Neuronal stem cell (in vitro differentiated cells): ENCODE results near the gene ZCCHC7.

Experiments
- DNase-seq: peaks from one replicate; pipeline ENCODE4 v3.0.0-alpha.2; 2013; ENCODE audit warnings: low spot score
- H2AFZ ChIP-seq: one replicate; pipeline ENCODE4 v1.6.1; 2013; ENCODE audit warnings: mild to moderate bottlenecking, low read length, inconsistent platforms
- H2AK5ac ChIP-seq: 2 replicates; pipeline ENCODE4 v1.6.1; 2013; ENCODE audit warnings: low read depth, mild to moderate bottlenecking, inconsistent platforms, low read length, moderate library complexity, mixed read lengths
- H2BK120ac ChIP-seq: 2 replicates; pipeline ENCODE4 v1.6.1; 2013; ENCODE audit warnings: low read depth, mild to moderate bottlenecking, inconsistent platforms, low read length, moderate library complexity, mixed read lengths
- H2BK12ac ChIP-seq: one replicate; pipeline ENCODE4 v1.6.1; 2013; ENCODE audit warnings: low read length, inconsistent platforms
- H2BK15ac ChIP-seq: 2 replicates; pipeline ENCODE4 v1.6.1; 2013; ENCODE audit warnings: mild to moderate bottlenecking, low read length, inconsistent platforms, mixed read lengths
- H2BK5ac ChIP-seq: one replicate; pipeline ENCODE4 v1.6.1; 2013; ENCODE audit warnings: inconsistent platforms, mild to moderate bottlenecking, low read length, moderate library complexity
- H3K14ac ChIP-seq: one replicate; pipeline ENCODE4 v1.6.1; 2013; ENCODE audit warnings: low read length, inconsistent platforms
- H3K18ac ChIP-seq: 2 replicates; pipeline ENCODE4 v1.6.1; 2013; ENCODE audit warnings: low read length, inconsistent platforms
- H3K23ac ChIP-seq: 2 replicates; pipeline ENCODE4 v1.6.1; 2013; ENCODE audit warnings: low read depth, mild to moderate bottlenecking, mixed read lengths, low read length, inconsistent platforms; ENCODE audit not compliant: poor library complexity
- H3K27ac ChIP-seq: replicated peaks from 3 replicates; pipeline ENCODE4 v1.5.1; 2013; ENCODE audit warnings: low read length, inconsistent platforms
- H3K27me3 ChIP-seq, 3 experiments: 2 replicates each; pipeline ENCODE4 v1.6.1; 2013; ENCODE audit warnings: low read length in 3 of 3, mild to moderate bottlenecking in 2 of 3, inconsistent platforms in 1 of 3, low read depth in 1 of 3, mixed read lengths in 1 of 3, moderate library complexity in 1 of 3; ENCODE audit not compliant: control insufficient read depth in 3 of 3, insufficient read depth in 3 of 3
- H3K36me3 ChIP-seq, 2 donors: replicated peaks in 1 of 2; 2 replicates each; pipeline ENCODE4 v1.6.1; 2013; ENCODE audit warnings: low read length in 2 of 2; ENCODE audit not compliant: control insufficient read depth in 2 of 2, insufficient read depth in 2 of 2
- H3K4ac ChIP-seq: 2 replicates; pipeline ENCODE4 v1.6.1; 2013; ENCODE audit warnings: inconsistent platforms, mild to moderate bottlenecking, low read length, moderate library complexity
- H3K4me1 ChIP-seq, 2 donors: 1 replicate in 1 of 2; 2 replicates in 1 of 2; pipeline ENCODE4 v1.6.1; 2013; ENCODE audit warnings: low read length in 2 of 2, low read depth in 1 of 2; ENCODE audit not compliant: control insufficient read depth in 2 of 2, insufficient read depth in 1 of 2
- H3K4me2 ChIP-seq: one replicate; pipeline ENCODE4 v1.6.1; 2013; ENCODE audit warnings: mild to moderate bottlenecking, low read length, inconsistent platforms; ENCODE audit not compliant: insufficient read depth, poor library complexity, severe bottlenecking
- H3K4me3 ChIP-seq, 2 donors: 2 replicates each; pipeline ENCODE4 v1.5.1; 2013; ENCODE audit warnings: low read length in 2 of 2, mild to moderate bottlenecking in 2 of 2, inconsistent platforms in 1 of 2, moderate library complexity in 1 of 2
- H3K79me1 ChIP-seq: one replicate; pipeline ENCODE4 v1.6.1; 2013; ENCODE audit warnings: low read depth, mild to moderate bottlenecking, inconsistent platforms, low read length, moderate library complexity
- H3K9ac ChIP-seq: one replicate; pipeline ENCODE4 v1.6.1; 2013; ENCODE audit warnings: mild to moderate bottlenecking, low read depth, low read length, inconsistent platforms; ENCODE audit not compliant: poor library complexity
- H3K9me3 ChIP-seq, 2 donors: replicated peaks in 1 of 2; 2 replicates each; pipeline versions ENCODE3 to v1.6.1; 2013; ENCODE audit warnings: low read length in 2 of 2, mild to moderate bottlenecking in 2 of 2, inconsistent platforms in 1 of 2, low read depth in 1 of 2, mixed read lengths in 1 of 2, moderate library complexity in 1 of 2; ENCODE audit not compliant: control insufficient read depth in 2 of 2, insufficient read depth in 1 of 2
- H4K8ac ChIP-seq: one replicate; pipeline ENCODE4 v1.6.1; 2013; ENCODE audit warnings: low read depth, mild to moderate bottlenecking, inconsistent platforms, low read length, moderate library complexity
- H4K91ac ChIP-seq: one replicate; pipeline ENCODE4 v1.6.1; 2013; ENCODE audit warnings: low read length, low read depth, mild to moderate bottlenecking, inconsistent platforms; ENCODE audit not compliant: poor library complexity
- WGBS, 2 donors: extraction: QIAGEN DNeasy Blood & Tissue Kit; methylation state at CpG; one replicate each; pipeline ENCODE4 v1.1.7; 2013; ENCODE audit warnings: missing lambda C conversion rate in 2 of 2, mixed read lengths in 1 of 2; ENCODE audit not compliant: insufficient read length in 2 of 2, insufficient replicate concordance in 1 of 2; ENCODE audit errors: extremely low coverage in 2 of 2; 5-methylcytosine and 5-hydroxymethylcytosine counted together

Gene ZCCHC7

DNA sequence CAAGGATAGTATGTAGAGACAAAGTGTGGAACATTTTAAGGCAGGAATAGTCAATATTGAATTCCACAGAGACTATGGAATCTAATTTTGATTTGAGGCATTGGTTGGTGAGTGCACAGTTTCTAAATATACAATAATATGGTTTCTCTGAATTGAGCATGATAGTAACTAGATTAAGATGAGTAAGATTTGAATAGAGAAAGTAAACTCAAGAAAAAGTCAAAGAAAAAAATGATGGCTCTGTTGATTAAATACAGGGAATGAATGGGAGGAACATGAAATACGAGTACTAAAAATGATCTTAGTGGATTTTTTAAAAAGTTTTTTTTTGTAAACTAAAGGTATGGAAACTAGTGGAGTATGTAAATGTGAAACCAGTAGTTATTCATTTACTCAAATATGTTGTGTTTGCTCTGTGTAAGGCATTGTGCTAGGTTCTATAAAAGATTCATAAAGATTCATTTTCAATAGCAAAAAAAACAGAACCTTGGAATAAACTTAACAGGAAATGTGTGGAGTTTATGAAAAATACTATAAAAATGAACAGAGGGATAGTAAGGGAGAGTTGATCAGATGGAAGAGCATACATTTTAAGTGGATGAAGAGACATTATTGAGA, 101.2 kb downstream of the ZCCHC7 start:
- DNase-seq = no peak
- no peak overlapping the region for H2BK5ac ChIP-seq
- 100% methylated on average over 1 of the region's 1 CpG; no CpG with 5 or more reads in 1 of the 2 donors for WGBS, 2 donors

DNA sequence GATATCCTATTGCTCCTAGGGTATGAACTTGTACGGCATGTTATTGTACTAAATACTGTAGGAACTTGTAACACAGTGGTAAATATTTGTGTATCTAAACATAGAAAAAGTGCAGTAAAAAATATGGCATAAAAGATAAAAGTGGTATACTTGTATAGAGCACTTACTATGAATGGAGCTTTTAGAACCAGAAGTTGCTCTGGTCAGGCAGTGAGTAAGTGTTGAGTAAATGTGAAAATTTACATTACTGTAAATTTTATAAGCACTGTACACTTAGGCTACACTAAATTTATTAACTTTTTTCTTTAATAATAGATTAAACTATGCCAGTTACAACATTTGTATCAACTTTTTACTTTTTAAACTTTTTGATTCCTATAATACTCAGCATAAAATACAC, 109.1 kb downstream of the ZCCHC7 start:
- Histone ChIP-seq H2BK120ac (no peak overlapping the region), H2BK5ac (no peak overlapping the region), H4K8ac (no peak overlapping the region), H3K4me2 (no peak overlapping the region), H3K14ac (no peak overlapping the region), H3K9ac (no peak overlapping the region), H2BK15ac (no peak overlapping the region), H2AK5ac (no peak overlapping the region), H3K18ac (no peak overlapping the region), H3K79me1 (no peaks in the 10 kb centered on the region), H3K36me3 (peaks cover 0 to 2% of the 10 kb centered on the region in 2 donors), H3K27me3 (no peaks in the 10 kb centered on the region), H3K27ac (no peak overlapping the region), H2BK12ac (no peak overlapping the region), H2AFZ (no peak overlapping the region), H3K4me3 (no peak overlapping the region), H3K23ac (no peak overlapping the region), H3K4ac (no peak overlapping the region), H3K9me3 (peaks cover 0 to under 1% of the 10 kb centered on the region in 2 donors), H4K91ac (no peak overlapping the region), H3K4me1 (peaks cover 0 to 1% of the 10 kb centered on the region in 2 donors)
- WGBS, 2 donors = no CpG with 5 or more reads among the region's 1 CpG
- DNase-seq = no peak

More for the DNA sequence above, 101.2 kb downstream of the ZCCHC7 start:
- H3K4me3 ChIP-seq = no peak overlapping the region
- no peak overlapping the region for H4K91ac ChIP-seq
- no peak overlapping the region for H3K14ac ChIP-seq
- H3K79me1 ChIP-seq = no peaks in the 10 kb centered on the region
- no peak overlapping the region for H3K4me2 ChIP-seq
- H3K23ac ChIP-seq = no peak overlapping the region
- H3K4ac ChIP-seq = no peak overlapping the region
- H2AK5ac ChIP-seq = no peak overlapping the region
- no peak overlapping the region for H2BK12ac ChIP-seq
- H3K18ac ChIP-seq = no peak overlapping the region
- no peaks in the 10 kb centered on the region for H3K36me3 ChIP-seq
- no peak overlapping the region for H3K9ac ChIP-seq
- H2BK15ac ChIP-seq = no peak overlapping the region
- no peak overlapping the region for H4K8ac ChIP-seq
- no peak overlapping the region for H3K27ac ChIP-seq
- H3K9me3 ChIP-seq = peaks cover 0 to 5% of the 10 kb centered on the region in 2 donors
- no peak overlapping the region for H2AFZ ChIP-seq
- H2BK120ac ChIP-seq = no peak overlapping the region
- H3K4me1 ChIP-seq = peaks cover 0 to 1% of the 10 kb centered on the region in 2 donors
- no peaks in the 10 kb centered on the region for H3K27me3 ChIP-seq

DNA sequence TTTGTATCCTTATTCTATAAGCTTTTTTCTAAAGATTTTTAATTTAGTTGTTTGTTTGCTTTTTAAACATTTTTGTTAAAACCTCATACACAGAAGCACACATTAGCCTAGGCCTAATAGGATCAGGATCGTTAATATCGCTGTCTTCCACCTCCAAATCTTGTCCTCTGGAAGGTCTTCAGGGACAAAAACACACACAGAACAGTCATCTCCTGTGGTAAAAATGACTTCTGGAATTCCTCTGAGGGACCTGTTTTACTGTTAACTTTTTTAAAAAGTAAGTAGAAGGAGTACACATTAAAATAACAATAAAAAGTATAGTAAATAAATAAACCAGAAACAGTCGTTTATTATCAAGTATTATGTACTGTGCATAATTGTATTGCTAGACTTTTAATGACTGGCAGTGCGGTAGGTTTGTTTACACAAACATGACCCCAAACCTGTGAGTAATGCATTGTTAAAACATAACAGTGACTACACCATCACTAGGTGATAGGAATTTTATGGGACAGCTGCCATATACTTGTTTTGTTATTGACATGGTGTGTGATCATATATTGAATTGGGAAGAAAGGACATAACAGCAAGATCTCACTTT, 109.6 kb downstream of the ZCCHC7 start:
- H3K27ac ChIP-seq = no peak overlapping the region
- H3K4ac ChIP-seq = no peak overlapping the region
- H3K79me1 ChIP-seq = no peaks in the 10 kb centered on the region
- H3K4me1 ChIP-seq = peaks cover 0 to 1% of the 10 kb centered on the region in 2 donors
- H3K9ac ChIP-seq = no peak overlapping the region
- H3K9me3 ChIP-seq = peaks cover 0 to 6% of the 10 kb centered on the region in 2 donors
- peaks cover 0 to 2% of the 10 kb centered on the region in 2 donors for H3K36me3 ChIP-seq
- H2AK5ac ChIP-seq = no peak overlapping the region
- H2BK5ac ChIP-seq = no peak overlapping the region
- H4K8ac ChIP-seq = no peak overlapping the region
- H2AFZ ChIP-seq = no peak overlapping the region
- H3K14ac ChIP-seq = no peak overlapping the region
- no peak overlapping the region for H3K18ac ChIP-seq
- WGBS, 2 donors = no CpG with 5 or more reads among the region's 4 CpGs
- H2BK12ac ChIP-seq = no peak overlapping the region
- no peak overlapping the region for H2BK120ac ChIP-seq
- H4K91ac ChIP-seq = no peak overlapping the region
- H3K4me3 ChIP-seq = no peak overlapping the region
- no peaks in the 10 kb centered on the region for H3K27me3 ChIP-seq
- H3K23ac ChIP-seq = no peak overlapping the region
- H2BK15ac ChIP-seq = no peak overlapping the region
- H3K4me2 ChIP-seq = no peak overlapping the region
- DNase-seq = no peak

DNA sequence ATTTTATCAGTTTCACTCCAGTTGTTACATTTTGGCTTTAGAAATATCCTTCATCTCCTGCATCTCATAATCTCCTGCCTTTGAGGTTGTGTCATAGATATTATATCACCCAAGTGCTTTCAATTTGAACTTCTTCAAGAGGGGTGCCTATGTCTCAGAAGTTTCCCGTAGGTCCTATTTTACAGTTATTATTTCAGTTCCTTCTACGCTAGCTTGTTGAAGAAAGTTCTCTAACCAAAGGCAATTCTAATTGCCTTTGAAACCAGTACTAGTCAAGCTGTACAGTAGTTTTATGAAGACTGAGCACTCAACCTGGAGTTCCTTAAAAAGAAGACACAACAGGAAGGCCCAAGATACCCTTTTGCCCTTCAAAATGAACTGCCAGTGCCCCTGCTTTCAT, 116.4 kb downstream of the ZCCHC7 start:
- DNase-seq = no peak
- Histone ChIP-seq H2AFZ (no peak overlapping the region), H3K4me3 (no peak overlapping the region), H3K27me3 (no peaks in the 10 kb centered on the region), H3K4me2 (no peak overlapping the region), H3K18ac (no peak overlapping the region), H2AK5ac (no peak overlapping the region), H3K4ac (no peak overlapping the region), H3K27ac (no peak overlapping the region), H2BK12ac (no peak overlapping the region), H3K79me1 (no peaks in the 10 kb centered on the region), H2BK120ac (no peak overlapping the region), H3K9me3 (peaks cover 0 to 36% of the 10 kb centered on the region in 2 donors), H4K91ac (no peak overlapping the region), H3K36me3 (peaks cover 0 to 10% of the 10 kb centered on the region in 2 donors), H3K14ac (no peak overlapping the region), H3K4me1 (peaks cover 0 to 6% of the 10 kb centered on the region in 2 donors), H2BK5ac (no peak overlapping the region), H3K9ac (no peak overlapping the region), H4K8ac (no peak overlapping the region), H3K23ac (no peak overlapping the region), H2BK15ac (no peak overlapping the region)
- WGBS, 2 donors = no CpG with 5 or more reads among the region's 2 CpGs
